GM18517 (cell line): ENCODE results near the gene SLC7A10.

Source experiments
- ATAC-seq: cut with Tn5 transposase; IDR thresholded peaks from one replicate; pipeline ENCODE4 v1.9.1; 2021; ENCODE audit warnings: mild to moderate bottlenecking, moderate library complexity; ENCODE audit not compliant: unreplicated experiment

SLC7A10 gene

GRCh38 chr19:33255781-33256180, 30.1 kb upstream of the SLC7A10 start:
- no peak for ATAC-seq

- no peak for ATAC-seq
Measured at GRCh38 chr19:33254245-33254824, 28.7 kb upstream of the SLC7A10 start.

DNA sequence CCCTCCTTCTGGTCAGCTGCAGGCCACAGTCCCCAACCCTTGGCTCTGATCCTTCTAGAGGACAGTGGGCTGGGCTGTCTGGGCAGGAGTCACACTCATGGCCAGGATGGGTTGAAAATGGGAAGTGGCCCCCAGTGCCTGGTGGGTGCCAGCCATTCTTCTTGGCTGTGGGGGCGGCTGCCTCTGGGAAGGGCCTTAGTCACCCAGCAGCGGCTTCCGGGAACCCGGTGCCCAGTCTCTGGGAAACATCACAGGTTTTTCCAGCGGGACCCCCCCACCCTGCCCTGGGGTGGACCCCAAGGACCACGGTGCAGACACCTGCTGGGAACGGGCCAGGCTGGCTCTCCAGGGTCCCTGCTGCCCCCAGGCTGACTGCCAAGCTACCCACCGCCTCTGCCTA, 27.3 kb upstream of the SLC7A10 start:
- no peak for ATAC-seq

GRCh38 chr19:33252418-33252962, 26.8 kb upstream of the SLC7A10 start:
- no peak for ATAC-seq

DNA sequence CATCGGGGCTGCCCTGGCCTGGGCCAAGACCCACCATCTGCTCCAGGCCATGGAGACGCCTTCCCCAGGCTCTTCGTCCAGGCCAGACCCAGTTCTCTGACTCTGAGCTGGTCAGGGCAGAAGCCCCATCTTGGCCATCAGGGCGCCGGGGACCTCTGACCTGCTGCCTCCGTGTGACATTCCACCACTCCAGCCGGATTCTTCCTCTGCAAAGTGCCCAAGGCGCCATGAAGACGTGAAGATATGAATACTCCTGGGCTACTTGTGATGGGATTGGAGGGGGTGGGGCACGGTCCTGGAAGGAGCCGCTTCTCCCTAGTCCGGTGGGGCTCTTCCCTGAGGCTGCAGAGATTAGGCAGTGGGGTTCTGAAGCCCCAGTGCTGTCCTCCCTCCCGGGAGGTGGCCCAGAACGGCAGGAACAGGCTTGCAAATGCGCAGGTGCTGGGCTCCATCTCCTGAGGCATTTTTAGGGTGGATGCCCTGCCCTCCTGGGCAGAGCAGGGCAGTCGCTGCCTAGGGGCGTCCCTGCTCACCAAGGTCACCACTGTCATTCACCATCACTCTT, 26.0 kb upstream of the SLC7A10 start:
- no peak for ATAC-seq

GRCh38 chr19:33251076-33251475, 25.4 kb upstream of the SLC7A10 start:
- no peak for ATAC-seq

- no peak for ATAC-seq
Measured at GRCh38 chr19:33250500-33250899, 24.9 kb upstream of the SLC7A10 start.

- ATAC-seq, result no peak
Measured at GRCh38 chr19:33249740-33250366, 24.2 kb upstream of the SLC7A10 start.

GRCh38 chr19:33248954-33249613, 23.4 kb upstream of the SLC7A10 start:
- ATAC-seq, result no peak

- no peak for ATAC-seq
Measured at GRCh38 chr19:33248553-33248953, 22.9 kb upstream of the SLC7A10 start.

GRCh38 chr19:33248104-33248503, 22.5 kb upstream of the SLC7A10 start:
- ATAC-seq, result no peak

GRCh38 chr19:33247441-33247819, 21.8 kb upstream of the SLC7A10 start:
- no peak for ATAC-seq

DNA sequence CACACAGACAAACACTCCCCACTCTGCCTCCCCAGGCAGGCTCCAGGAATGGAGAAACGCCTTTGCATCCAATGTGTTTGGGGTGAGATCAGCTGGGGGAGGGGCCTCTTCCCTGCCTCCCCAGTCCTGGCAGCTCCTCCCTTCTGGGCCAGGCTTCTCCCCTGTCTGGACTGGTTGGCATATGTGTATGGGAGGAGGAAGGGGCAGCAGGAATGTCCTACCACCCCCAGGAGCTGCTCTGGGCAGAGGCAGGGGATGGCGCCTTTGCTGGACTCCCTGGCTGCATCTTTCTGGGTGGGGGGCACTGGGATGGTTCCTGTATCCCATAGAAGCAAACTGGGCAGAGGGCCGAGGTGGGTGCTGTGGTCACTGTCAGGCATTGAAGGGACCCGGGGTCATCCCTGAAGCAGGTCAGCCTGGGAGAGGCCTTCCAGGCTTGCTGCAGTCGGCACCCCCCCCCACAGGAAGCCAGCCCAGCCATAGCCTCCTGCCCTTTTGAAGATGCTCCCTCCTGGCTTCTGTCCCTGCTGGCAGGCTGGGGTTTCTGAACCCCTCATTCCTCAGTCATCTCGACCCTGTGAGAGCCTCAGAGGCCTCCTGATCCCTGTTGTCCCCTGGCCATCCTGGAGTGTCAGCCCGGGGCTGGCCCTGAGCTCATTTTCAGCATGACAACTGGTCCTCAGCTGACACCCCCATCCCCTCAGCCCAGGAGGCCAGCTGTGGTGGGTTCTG, 21.2 kb upstream of the SLC7A10 start:
- ATAC-seq, result no peak

- no peak for ATAC-seq
Measured at GRCh38 chr19:33245948-33246708, 20.5 kb upstream of the SLC7A10 start.

GRCh38 chr19:33242911-33243310, 17.3 kb upstream of the SLC7A10 start:
- ATAC-seq, result no peak

- no peak for ATAC-seq
Measured at GRCh38 chr19:33242131-33242530, 16.5 kb upstream of the SLC7A10 start.

GRCh38 chr19:33241530-33242101, 16.0 kb upstream of the SLC7A10 start:
- ATAC-seq, result no peak

GRCh38 chr19:33241091-33241529, 15.5 kb upstream of the SLC7A10 start:
- no peak for ATAC-seq

- no peak for ATAC-seq
Measured at GRCh38 chr19:33240181-33240771, 14.6 kb upstream of the SLC7A10 start.
